Uterus (tissue), 2 donors: ENCODE measurements around the gene CBFB.

Experiments used
- CTCF ChIP-seq, 4 experiments: fragments of 200-600 bp in 2 of 4; fragments of 450-650 bp in 2 of 4; sonication (generic) in 2 of 4; IDR thresholded peaks; one replicate each; pipeline ENCODE4 v1.5.1; 2016 to 2019; ENCODE audit warnings: antibody characterized with exemption in 4 of 4, mild to moderate bottlenecking in 2 of 4, moderate library complexity in 1 of 4
- POLR2A ChIP-seq, 2 donors: fragments of 450-650 bp; IDR thresholded peaks; one replicate each; pipeline ENCODE4 v1.6.1; 2016; ENCODE audit warnings: antibody characterized with exemption in 2 of 2, mild to moderate bottlenecking in 1 of 2, moderate library complexity in 1 of 2

DNA sequence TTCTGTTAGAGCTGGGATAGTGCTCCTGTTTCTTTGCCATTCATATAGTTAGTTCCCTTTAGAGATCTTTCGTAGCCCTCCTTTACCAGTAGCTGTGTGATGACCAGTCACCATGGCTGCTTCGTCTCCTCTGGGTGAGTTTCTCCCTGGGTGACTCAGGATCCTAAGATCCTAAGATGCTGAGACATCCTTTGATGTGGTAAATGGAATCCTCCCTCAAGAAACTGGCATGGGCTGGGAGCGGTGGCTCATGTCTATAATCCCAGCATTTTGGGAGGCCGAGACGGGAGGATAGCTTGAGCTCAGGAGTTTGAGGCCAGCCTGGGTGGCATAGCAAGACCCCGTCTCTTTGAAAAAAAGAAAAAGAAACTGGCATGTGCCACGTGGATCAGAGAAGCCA, 86.7 kb downstream of the CBFB start:
- TF ChIP-seq CTCF (IDR thresholded peaks at IDR 0.05) (no peak), POLR2A (IDR thresholded peaks at IDR 0.05) (no peak)
